ENCODE data around the gene MPP2.
"Not testable (repeated sequence)": the region's sequence is repeated elsewhere in the genome, so short reads cannot be mapped to it uniquely, and the experiment has no call there.

The MPP2 gene

GRCh38 chr17:43928609-43929008 lies 21.3 kb upstream of the MPP2 start:
- no peak for DNase-seq (ENCODE audit: low read depth)

GRCh38 chr17:43927929-43928328 lies 20.6 kb upstream of the MPP2 start:
- DNase-seq (ENCODE audit: low read depth) = not testable (repeated sequence)

GRCh38 chr17:43927060-43927864 lies 19.9 kb upstream of the MPP2 start:
- no peak for DNase-seq (ENCODE audit: low read depth)

- DNase-seq (ENCODE audit: low read depth) = no peak
These were observed 17.2 kb upstream of the MPP2 start for GRCh38 chr17:43924558-43924957.

GRCh38 chr17:43920500-43921095 lies 13.3 kb upstream of the MPP2 start:
- no peak for DNase-seq (ENCODE audit: low read depth)

- DNase-seq (ENCODE audit: low read depth) = no peak
These were observed 10.7 kb upstream of the MPP2 start for GRCh38 chr17:43918026-43918389.

GRCh38 chr17:43917348-43918025 lies 10.2 kb upstream of the MPP2 start:
- DNase-seq (ENCODE audit: low read depth) = no peak

GRCh38 chr17:43917016-43917347 lies 9.6 kb upstream of the MPP2 start:
- DNase-seq (ENCODE audit: low read depth) = no peak

GRCh38 chr17:43916385-43916784 lies 9.0 kb upstream of the MPP2 start:
- DNase-seq (ENCODE audit: low read depth) = no peak

GRCh38 chr17:43915559-43915958 lies 8.2 kb upstream of the MPP2 start:
- DNase-seq (ENCODE audit: low read depth) = no peak

- no peak for DNase-seq (ENCODE audit: low read depth)
These were observed 7.1 kb upstream of the MPP2 start for GRCh38 chr17:43914451-43914850.

GRCh38 chr17:43913584-43913983 lies 6.2 kb upstream of the MPP2 start:
- no peak for DNase-seq (ENCODE audit: low read depth)

- DNase-seq (ENCODE audit: low read depth) = no peak
These were observed 5.4 kb upstream of the MPP2 start for GRCh38 chr17:43912635-43913304.

- DNase-seq (ENCODE audit: low read depth) = no peak
These were observed 4.6 kb upstream of the MPP2 start for GRCh38 chr17:43911904-43912303.

- no peak for DNase-seq (ENCODE audit: low read depth)
These were observed 2.3 kb upstream of the MPP2 start for GRCh38 chr17:43909537-43910231.

GRCh38 chr17:43907998-43908721 lies 824 bp upstream of the MPP2 start:
- no peak for DNase-seq (ENCODE audit: low read depth)

GRCh38 chr17:43906951-43907424 lies 348 bp downstream of the MPP2 start:
- no peak for DNase-seq (ENCODE audit: low read depth)

- no peak for DNase-seq (ENCODE audit: low read depth)
These were observed 1.1 kb downstream of the MPP2 start for GRCh38 chr17:43905985-43906852.

GRCh38 chr17:43905400-43905984 lies 1.8 kb downstream of the MPP2 start:
- no peak for DNase-seq (ENCODE audit: low read depth)

Data from stimulated activated CD8-positive, alpha-beta memory T cell treated with anti-CD3 and anti-CD28 coated beads, Interleukin-15, amount 100 ng/mL, for 1 hour (primary cell).